Calu3 (cell line): ENCODE data around the gene BEST1. TPM values are rescaled to one million over a fixed set of nuclear protein-coding genes. Genes with fewer than 3 reads are reported as not detected.

ENCODE experiments used
- BruUV-seq: library from RNA; stranded (reverse); fragments of 400-500 nt; replicated peaks from 2 replicates; lab custom pipeline; 2021; lab: Mats Ljungman, UMichigan
- CTCF ChIA-PET: fragments of 300-600 bp; sonication (Branson Sonifier 250); formaldehyde crosslinking; loops from one replicate; lab custom pipeline; 2022; ENCODE audit warnings: antibody characterized with exemption; lab: Charles Lee
- DNase-seq: peaks from one replicate; pipeline ENCODE4 v3.0.0; 2022
- H3K27ac Mint-ChIP-seq: one replicate; pipeline ENCODE4 v1.8.0; 2022; ENCODE audit warnings: mixed read lengths; ENCODE audit not compliant: unreplicated experiment
- H3K27me3 Mint-ChIP-seq: one replicate; pipeline ENCODE4 v1.8.0; 2022; ENCODE audit warnings: mixed read lengths; ENCODE audit not compliant: unreplicated experiment
- H3K36me3 Mint-ChIP-seq: one replicate; pipeline ENCODE4 v1.8.0; 2022; ENCODE audit warnings: mild to moderate bottlenecking, moderate library complexity, mixed read lengths; ENCODE audit not compliant: insufficient read depth, unreplicated experiment
- H3K4me1 Mint-ChIP-seq: one replicate; pipeline ENCODE4 v1.8.0; 2022; ENCODE audit warnings: mild to moderate bottlenecking, low read depth, mixed read lengths; ENCODE audit not compliant: unreplicated experiment
- H3K4me3 Mint-ChIP-seq: one replicate; pipeline ENCODE4 v1.8.0; 2022; ENCODE audit warnings: mild to moderate bottlenecking, low read depth, moderate library complexity, mixed read lengths; ENCODE audit not compliant: unreplicated experiment
- H3K9me3 Mint-ChIP-seq: one replicate; pipeline ENCODE4 v1.8.0; 2022; ENCODE audit warnings: low read depth, mixed read lengths; ENCODE audit not compliant: unreplicated experiment
- intact Hi-C: fragments of 100-400 bp; cut with micrococcal nuclease; formaldehyde crosslinking; loops from one replicate; pipeline ENCODE4 v1.10.0; 2022; ENCODE audit not compliant: unreplicated experiment
- total RNA-seq: library from RNA; stranded (reverse); gene quantifications from 2 replicates; pipeline ENCODE4 v1.2.3, GENCODE V29; 2022
- TF ChIP-seq, protein P1 (sequence below): fragments of 200-600 bp; IDR thresholded peaks from one replicate; pipeline ENCODE4 v1.8.0; 2022; ENCODE audit warnings: antibody characterized with exemption; ENCODE audit not compliant: unreplicated experiment

Gene BEST1
- total RNA-seq, 1 experiment from 2014 or later: 1.1 TPM

DNA sequence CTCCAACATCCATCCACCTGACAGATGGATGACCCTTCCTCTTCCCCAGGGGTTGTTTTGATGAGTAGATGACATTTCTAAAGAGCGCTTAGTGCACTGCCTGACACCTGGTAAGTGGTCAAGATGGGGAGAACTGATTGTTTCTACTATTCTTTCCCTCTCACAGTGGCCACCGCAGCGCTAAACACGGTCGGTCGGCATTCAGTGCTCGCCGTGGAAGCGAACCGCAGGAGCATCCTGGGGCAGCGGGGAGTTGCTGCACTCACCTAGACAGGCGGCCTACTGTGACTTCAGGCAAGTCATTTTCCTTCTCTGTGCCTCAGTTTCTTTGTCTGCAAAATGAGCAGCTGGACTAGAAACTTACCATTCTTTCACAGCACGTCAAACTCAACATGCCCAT is 5.0 kb upstream of the BEST1 start:
- Mint-ChIP-seq H3K27me3 (peaks cover 46% of the 10 kb centered on the region), H3K4me1 (peaks cover 27% of the 10 kb centered on the region), H3K4me3 (no peak overlapping the region), H3K27ac (no peak overlapping the region), H3K36me3 (peaks cover 9% of the 10 kb centered on the region), H3K9me3 (no peaks in the 10 kb centered on the region)
- CTCF ChIA-PET: no interaction called here
- no peak for DNase-seq
- BruUV-seq: no TSS peak
- intact Hi-C loops: loop anchor here (5.0 to 10.0 kb wide), 2 partner anchors 107 to 150 kb away; partner anchors contain the start of genes FEN1 and TMEM258
- TF ChIP-seq, protein P1, sequence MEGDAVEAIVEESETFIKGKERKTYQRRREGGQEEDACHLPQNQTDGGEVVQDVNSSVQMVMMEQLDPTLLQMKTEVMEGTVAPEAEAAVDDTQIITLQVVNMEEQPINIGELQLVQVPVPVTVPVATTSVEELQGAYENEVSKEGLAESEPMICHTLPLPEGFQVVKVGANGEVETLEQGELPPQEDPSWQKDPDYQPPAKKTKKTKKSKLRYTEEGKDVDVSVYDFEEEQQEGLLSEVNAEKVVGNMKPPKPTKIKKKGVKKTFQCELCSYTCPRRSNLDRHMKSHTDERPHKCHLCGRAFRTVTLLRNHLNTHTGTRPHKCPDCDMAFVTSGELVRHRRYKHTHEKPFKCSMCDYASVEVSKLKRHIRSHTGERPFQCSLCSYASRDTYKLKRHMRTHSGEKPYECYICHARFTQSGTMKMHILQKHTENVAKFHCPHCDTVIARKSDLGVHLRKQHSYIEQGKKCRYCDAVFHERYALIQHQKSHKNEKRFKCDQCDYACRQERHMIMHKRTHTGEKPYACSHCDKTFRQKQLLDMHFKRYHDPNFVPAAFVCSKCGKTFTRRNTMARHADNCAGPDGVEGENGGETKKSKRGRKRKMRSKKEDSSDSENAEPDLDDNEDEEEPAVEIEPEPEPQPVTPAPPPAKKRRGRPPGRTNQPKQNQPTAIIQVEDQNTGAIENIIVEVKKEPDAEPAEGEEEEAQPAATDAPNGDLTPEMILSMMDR: no peak

GRCh38 chr11:61946894-61947293 is 3.3 kb upstream of the BEST1 start:
- Mint-ChIP-seq H3K36me3 (peaks cover 9% of the 10 kb centered on the region), H3K9me3 (no peaks in the 10 kb centered on the region), H3K27ac (no peak overlapping the region), H3K4me1 (peaks cover 27% of the 10 kb centered on the region), H3K27me3 (peaks cover 46% of the 10 kb centered on the region), H3K4me3 (no peak overlapping the region)
- no TSS peak for BruUV-seq
- intact Hi-C loops: loop anchor here (1.0 to 10.0 kb wide), 3 partner anchors 48 to 152 kb away; partner anchors contain the start of genes FEN1 and TMEM258
- TF ChIP-seq, protein P1: no peak
- no peak for DNase-seq
- CTCF ChIA-PET: interaction anchor here (0.6 to 4.4 kb wide), 10 partner anchors 21 to 194 kb away, joined by 3 to 96 read pairs (median 6); partner anchors contain the start of gene FTH1

- TF ChIP-seq, protein P1: peak; percentile 78
- intact Hi-C loops: loop anchor here (1.0 to 10.0 kb wide), 3 partner anchors 48 to 153 kb away; partner anchors contain the start of genes FEN1 and TMEM258
- Mint-ChIP-seq H3K27me3 (peaks cover 46% of the 10 kb centered on the region), H3K36me3 (peaks cover 9% of the 10 kb centered on the region), H3K4me3 (no peak overlapping the region), H3K27ac (no peak overlapping the region), H3K4me1 (peaks cover 27% of the 10 kb centered on the region), H3K9me3 (no peaks in the 10 kb centered on the region)
- DNase-seq: peak; percentile 80
- BruUV-seq: no TSS peak
- CTCF ChIA-PET: interaction anchor here (0.6 to 4.4 kb wide), 18 partner anchors 11 to 219 kb away, joined by 3 to 96 read pairs (median 4); partner anchors contain the start of gene FTH1
Observed at GRCh38 chr11:61947486-61948210, 2.5 kb upstream of the BEST1 start.

DNA sequence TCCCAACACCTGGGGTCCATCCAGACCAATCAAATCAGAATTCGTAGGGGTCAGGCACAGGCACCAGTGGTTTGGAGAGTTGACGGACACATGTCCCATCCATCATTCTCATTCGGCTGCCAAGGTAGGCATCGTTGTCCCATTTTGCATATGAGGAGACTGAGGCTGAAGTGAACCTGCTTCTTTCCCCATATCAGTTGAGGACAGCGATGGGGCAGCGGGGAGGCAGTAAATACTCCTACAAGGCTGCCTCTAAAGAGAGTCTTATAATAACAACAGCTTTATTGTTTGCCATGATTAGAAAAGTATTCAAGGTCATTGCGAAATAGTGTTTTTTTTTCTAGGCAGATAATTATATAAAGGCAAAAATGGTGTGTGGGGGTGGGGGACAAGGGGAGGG is 1.6 kb upstream of the BEST1 start:
- peaks cover 9% of the 10 kb centered on the region for H3K36me3 Mint-ChIP-seq
- intact Hi-C loops: loop anchor here (5.0 to 10.0 kb wide), 2 partner anchors 104 to 154 kb away; partner anchors contain the start of genes FEN1 and TMEM258
- no peak overlapping the region for H3K4me3 Mint-ChIP-seq
- TF ChIP-seq, protein P1: no peak
- peaks cover 27% of the 10 kb centered on the region for H3K4me1 Mint-ChIP-seq
- peaks cover 39% of the 10 kb centered on the region for H3K27me3 Mint-ChIP-seq
- CTCF ChIA-PET: interaction anchor here (0.6 to 4.4 kb wide), 12 partner anchors 10 to 218 kb away, joined by 3 to 96 read pairs (median 5); partner anchors contain the start of gene FTH1
- no peaks in the 10 kb centered on the region for H3K9me3 Mint-ChIP-seq
- BruUV-seq: no TSS peak
- DNase-seq: no peak
- no peak overlapping the region for H3K27ac Mint-ChIP-seq
